ENCODE measurements around the gene LCAT. TPM values are rescaled to one million over a fixed set of nuclear protein-coding genes. Genes with fewer than 3 reads are reported as not detected.

The LCAT gene
- 10 to 100 TPM; 17.6 to 21.8 (median 19.8) TPM for total RNA-seq (2021; fragmentation: NEBNext Ultra II Directional; extraction: Animal tissue kit (Norgen Biotek cat#: 25700))
- long read RNA-seq, partial matches to known transcripts = 2 of 5 reads
- long read RNA-seq, other reads (novel, unspliced or antisense) = 3 of 5 reads

GRCh38 chr16:67943619-67944504, at the start of gene LCAT:
Gene LCAT, minus strand, starts transcription at chr16:67944120. Its CDS starts 19 bp downstream, at chr16:67944101.
- peaks cover 21% of the 10 kb centered on the region; the same call in 1 of the 2 replicates for H3K36me3 Mint-ChIP-seq (ENCODE audit: low read depth)
- no peaks in the 10 kb centered on the region for H3K4me1 Mint-ChIP-seq (ENCODE audit: low read depth)
- no peak within 1 kb of the TSS for H3K4me3 Mint-ChIP-seq
- no peak for TF ChIP-seq CTCF (IDR thresholded peaks at IDR 0.05)
- H3K9me3 Mint-ChIP-seq = no peaks in the 10 kb centered on the region
- DNase-seq = no peak
- H3K27me3 Mint-ChIP-seq (ENCODE audit: insufficient read depth) = peaks cover 13% of the 10 kb centered on the region
- no peak within 1 kb of the TSS for H3K27ac Mint-ChIP-seq

GRCh38 chr16:67993207-67994039, 49.5 kb upstream of the LCAT start:
- Mint-ChIP-seq H3K4me1 (ENCODE audit: low read depth) (no peaks in the 10 kb centered on the region), H3K27me3 (ENCODE audit: insufficient read depth) (peaks cover 2% of the 10 kb centered on the region), H3K27ac (peak overlapping the region; percentile 29; the same call in 1 of the 2 replicates), H3K36me3 (ENCODE audit: low read depth) (no peaks in the 10 kb centered on the region), H3K9me3 (no peaks in the 10 kb centered on the region), H3K4me3 (0 out of 2 replicates have a peak overlapping the region, but pooled peaks have one; percentile 28)
- peak; percentile 27 for DNase-seq
- peak; percentile 100 for TF ChIP-seq CTCF (IDR thresholded peaks at IDR 0.05)

- DNase-seq = no peak
These were observed 48.8 kb upstream of the LCAT start for GRCh38 chr16:67992661-67993206.

GRCh38 chr16:67990018-67990386, 46.1 kb upstream of the LCAT start:
- H3K4me3 Mint-ChIP-seq = no peak overlapping the region
- no peak overlapping the region for H3K27ac Mint-ChIP-seq

More at GRCh38 chr16:67992661-67993206, 48.8 kb upstream of the LCAT start:
- Mint-ChIP-seq H3K9me3 (no peaks in the 10 kb centered on the region), H3K27ac (no peak overlapping the region), H3K4me1 (ENCODE audit: low read depth) (peaks cover 6% of the 10 kb centered on the region), H3K36me3 (ENCODE audit: low read depth) (no peaks in the 10 kb centered on the region), H3K27me3 (ENCODE audit: insufficient read depth) (peaks cover 2% of the 10 kb centered on the region), H3K4me3 (no peak overlapping the region)
- no peak for TF ChIP-seq CTCF (IDR thresholded peaks at IDR 0.05)

More at GRCh38 chr16:67990018-67990386, 46.1 kb upstream of the LCAT start:
- no peaks in the 10 kb centered on the region for H3K36me3 Mint-ChIP-seq (ENCODE audit: low read depth)
- no peak for DNase-seq
- H3K27me3 Mint-ChIP-seq (ENCODE audit: insufficient read depth) = peaks cover 2% of the 10 kb centered on the region
- peaks cover 12% of the 10 kb centered on the region for H3K4me1 Mint-ChIP-seq (ENCODE audit: low read depth)
- no peak for TF ChIP-seq CTCF (IDR thresholded peaks at IDR 0.05)
- no peaks in the 10 kb centered on the region for H3K9me3 Mint-ChIP-seq
